ENCODE measurements around the gene BBS1. TPM values are rescaled to one million over a fixed set of nuclear protein-coding genes. Genes with fewer than 3 reads are reported as not detected.

The BBS1 gene
- polyA plus RNA-seq, 1 of the 3 experiments (the other 2 are of a cell fraction), result 24.8 TPM

DNA sequence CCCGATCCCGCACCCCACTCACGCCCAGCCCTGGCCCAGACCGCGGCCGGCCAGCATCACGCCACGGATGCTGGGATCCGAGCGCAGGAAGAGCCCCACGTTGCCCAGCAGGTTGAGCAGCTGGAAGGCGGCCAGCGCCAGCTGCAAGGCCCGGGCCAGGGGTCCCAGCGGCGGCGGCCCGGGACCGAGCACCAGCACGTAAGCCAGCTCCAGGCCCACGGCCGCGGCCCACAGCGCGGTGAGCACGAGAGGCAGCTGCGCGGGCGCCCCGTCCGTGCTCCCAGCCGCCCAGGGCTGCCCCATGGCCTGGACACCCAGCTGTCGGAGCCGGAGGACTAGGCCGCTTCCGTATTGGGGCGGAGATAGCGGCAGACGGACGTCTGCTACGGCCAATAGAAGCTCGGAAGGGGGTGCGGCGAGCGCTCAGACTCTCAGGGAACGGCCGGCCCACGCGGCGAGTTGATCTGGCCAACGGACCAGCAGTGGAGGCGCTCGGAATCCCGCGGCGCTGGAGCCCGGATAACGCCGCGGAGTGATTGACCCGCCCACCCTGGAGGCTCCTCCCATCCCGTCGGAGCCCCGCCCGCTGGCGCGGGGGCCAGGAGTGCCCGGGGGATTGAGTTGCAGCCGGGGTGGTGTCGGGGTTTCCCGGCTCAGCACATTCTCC, 35.4 kb downstream of the BBS1 start, which contains the start of gene ZDHHC24:
Gene ZDHHC24 (minus strand): TSS at position 348 of the 667 bp plus-strand sequence. CDS start 45 bp downstream, at position 303.
- Histone ChIP-seq H3K9me3 (no peaks in the 10 kb centered on the region), H3K4me1 (ENCODE audit: control insufficient read depth in 1 of 2, insufficient read depth in 2 of 2, low read depth in 1 of 2, low read length in 1 of 2) (peaks cover 0 to 10% of the 10 kb centered on the region in 2 experiments; a peak in 1 of 4 replicates), H3K79me2 (ENCODE audit: insufficient read depth) (peaks cover 7% of the 10 kb centered on the region), H3K9me2 (no peaks in the 10 kb centered on the region), H3K4me3 (ENCODE audit: low read depth in 2 of 2, low read length in 1 of 2) (peak within 1 kb of the TSS; percentile 84 to 88), H2AFZ (ENCODE audit: low read depth) (peak within 1 kb of the TSS; percentile 98), H4K20me1 (ENCODE audit: insufficient read depth) (no peaks in the 10 kb centered on the region), H3K27me3 (ENCODE audit: insufficient read depth) (no peaks in the 10 kb centered on the region), H3K27ac (ENCODE audit: low read depth in 2 of 2, low read length in 1 of 2) (peak within 1 kb of the TSS; percentile 39 to 64; a peak in 3 of 4 replicates), H3K4me2 (peak within 1 kb of the TSS; percentile 89), H3F3A (replicated peaks; ENCODE audit: insufficient read depth) (peaks cover 4% of the 10 kb centered on the region), H3K36me3 (replicated peaks in 1 of 2; ENCODE audit: control insufficient read depth in 1 of 2, insufficient read depth in 2 of 2, low read length in 1 of 2) (peaks cover 1 to 9% of the 10 kb centered on the region in 2 experiments), H3K9ac (peak within 1 kb of the TSS; percentile 86)
- CTCF ChIA-PET, result interaction anchor here (0.6 to 2.8 kb wide), 7 partner anchors 9 to 1229 kb away, joined by 3 to 20 read pairs (median 4); partner anchors contain the start of gene RBM4B
- peak; percentile 99 for DNase-seq
- 0% methylated on average over 13 of the region's 71 CpGs for WGBS (ENCODE audit: low lambda C conversion rate)
- POLR2A ChIA-PET, result interaction anchor here (0.6 to 1.8 kb wide), 7 partner anchors 14 to 133 kb away, joined by 3 to 9 read pairs (median 4); partner anchors contain the start of genes BBS1 and CTSF
- TF ChIP-seq, protein P1, sequence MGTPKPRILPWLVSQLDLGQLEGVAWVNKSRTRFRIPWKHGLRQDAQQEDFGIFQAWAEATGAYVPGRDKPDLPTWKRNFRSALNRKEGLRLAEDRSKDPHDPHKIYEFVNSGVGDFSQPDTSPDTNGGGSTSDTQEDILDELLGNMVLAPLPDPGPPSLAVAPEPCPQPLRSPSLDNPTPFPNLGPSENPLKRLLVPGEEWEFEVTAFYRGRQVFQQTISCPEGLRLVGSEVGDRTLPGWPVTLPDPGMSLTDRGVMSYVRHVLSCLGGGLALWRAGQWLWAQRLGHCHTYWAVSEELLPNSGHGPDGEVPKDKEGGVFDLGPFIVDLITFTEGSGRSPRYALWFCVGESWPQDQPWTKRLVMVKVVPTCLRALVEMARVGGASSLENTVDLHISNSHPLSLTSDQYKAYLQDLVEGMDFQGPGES (IDR thresholded peaks at IDR 0.05; ENCODE audit: low read depth, low read length), result peak; percentile 43
- TF ChIP-seq JUND (IDR thresholded peaks at IDR 0.05) (no peak), NRF1 (IDR thresholded peaks at IDR 0.05; ENCODE audit: low read depth, low read length) (no peak), SIN3A (IDR thresholded peaks at IDR 0.05; ENCODE audit: borderline replicate concordance, low read depth, low read length) (peak; percentile 85; the same call in 1 of the 2 replicates), NFIC (IDR thresholded peaks at IDR 0.05; ENCODE audit: borderline replicate concordance) (no peak), RAD21 (IDR thresholded peaks at IDR 0.05; ENCODE audit: low read length) (no peak), TEAD4 (IDR thresholded peaks at IDR 0.05; ENCODE audit: borderline replicate concordance, insufficient read depth) (no peak), POLR2AphosphoS5 (IDR thresholded peaks at IDR 0.05; ENCODE audit: low read depth, low read length) (peak; percentile 56; the same call in 1 of the 2 replicates), EZH2phosphoT487 (IDR thresholded peaks at IDR 0.05; ENCODE audit: borderline replicate concordance, low read depth) (no peak), YY1 (IDR thresholded peaks at IDR 0.05; ENCODE audit: low read depth) (no peak), TAF1 (IDR thresholded peaks at IDR 0.05; ENCODE audit: borderline replicate concordance, low read depth, low read length) (peak; percentile 61; the same call in 1 of the 2 replicates), ELF1 (IDR thresholded peaks at IDR 0.05) (peak; percentile 96), CHD2 (IDR thresholded peaks at IDR 0.05; ENCODE audit: low read length, partially characterized antibody) (peak; percentile 78), RFX5 (IDR thresholded peaks at IDR 0.05; ENCODE audit: low read length) (0 out of 2 replicates have a peak, but pooled peaks have one; percentile 24), FOXJ3 (CRISPR knock-in tag; IDR thresholded peaks at IDR 0.05) (no peak), EP300 (IDR thresholded peaks at IDR 0.05; ENCODE audit: borderline replicate concordance in 1 of 2, low read depth in 1 of 2, low read length in 1 of 2) (no peak), TCF12 (IDR thresholded peaks at IDR 0.05) (no peak), FOXM1 (IDR thresholded peaks at IDR 0.05; ENCODE audit: low read depth) (no peak), RXRA (IDR thresholded peaks at IDR 0.05; ENCODE audit: borderline replicate concordance, low read depth) (no peak), GATA2 (CRISPR knock-in tag; IDR thresholded peaks at IDR 0.05) (no peak)
- TF ChIP-seq, protein P2, sequence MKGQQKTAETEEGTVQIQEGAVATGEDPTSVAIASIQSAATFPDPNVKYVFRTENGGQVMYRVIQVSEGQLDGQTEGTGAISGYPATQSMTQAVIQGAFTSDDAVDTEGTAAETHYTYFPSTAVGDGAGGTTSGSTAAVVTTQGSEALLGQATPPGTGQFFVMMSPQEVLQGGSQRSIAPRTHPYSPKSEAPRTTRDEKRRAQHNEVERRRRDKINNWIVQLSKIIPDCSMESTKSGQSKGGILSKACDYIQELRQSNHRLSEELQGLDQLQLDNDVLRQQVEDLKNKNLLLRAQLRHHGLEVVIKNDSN (IDR thresholded peaks at IDR 0.05; ENCODE audit: borderline replicate concordance, low read depth), result no peak
- TF ChIP-seq, protein P3, sequence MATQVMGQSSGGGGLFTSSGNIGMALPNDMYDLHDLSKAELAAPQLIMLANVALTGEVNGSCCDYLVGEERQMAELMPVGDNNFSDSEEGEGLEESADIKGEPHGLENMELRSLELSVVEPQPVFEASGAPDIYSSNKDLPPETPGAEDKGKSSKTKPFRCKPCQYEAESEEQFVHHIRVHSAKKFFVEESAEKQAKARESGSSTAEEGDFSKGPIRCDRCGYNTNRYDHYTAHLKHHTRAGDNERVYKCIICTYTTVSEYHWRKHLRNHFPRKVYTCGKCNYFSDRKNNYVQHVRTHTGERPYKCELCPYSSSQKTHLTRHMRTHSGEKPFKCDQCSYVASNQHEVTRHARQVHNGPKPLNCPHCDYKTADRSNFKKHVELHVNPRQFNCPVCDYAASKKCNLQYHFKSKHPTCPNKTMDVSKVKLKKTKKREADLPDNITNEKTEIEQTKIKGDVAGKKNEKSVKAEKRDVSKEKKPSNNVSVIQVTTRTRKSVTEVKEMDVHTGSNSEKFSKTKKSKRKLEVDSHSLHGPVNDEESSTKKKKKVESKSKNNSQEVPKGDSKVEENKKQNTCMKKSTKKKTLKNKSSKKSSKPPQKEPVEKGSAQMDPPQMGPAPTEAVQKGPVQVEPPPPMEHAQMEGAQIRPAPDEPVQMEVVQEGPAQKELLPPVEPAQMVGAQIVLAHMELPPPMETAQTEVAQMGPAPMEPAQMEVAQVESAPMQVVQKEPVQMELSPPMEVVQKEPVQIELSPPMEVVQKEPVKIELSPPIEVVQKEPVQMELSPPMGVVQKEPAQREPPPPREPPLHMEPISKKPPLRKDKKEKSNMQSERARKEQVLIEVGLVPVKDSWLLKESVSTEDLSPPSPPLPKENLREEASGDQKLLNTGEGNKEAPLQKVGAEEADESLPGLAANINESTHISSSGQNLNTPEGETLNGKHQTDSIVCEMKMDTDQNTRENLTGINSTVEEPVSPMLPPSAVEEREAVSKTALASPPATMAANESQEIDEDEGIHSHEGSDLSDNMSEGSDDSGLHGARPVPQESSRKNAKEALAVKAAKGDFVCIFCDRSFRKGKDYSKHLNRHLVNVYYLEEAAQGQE (IDR thresholded peaks at IDR 0.05; ENCODE audit: low read depth, low read length), result no peak
- TF ChIP-seq, protein P4, sequence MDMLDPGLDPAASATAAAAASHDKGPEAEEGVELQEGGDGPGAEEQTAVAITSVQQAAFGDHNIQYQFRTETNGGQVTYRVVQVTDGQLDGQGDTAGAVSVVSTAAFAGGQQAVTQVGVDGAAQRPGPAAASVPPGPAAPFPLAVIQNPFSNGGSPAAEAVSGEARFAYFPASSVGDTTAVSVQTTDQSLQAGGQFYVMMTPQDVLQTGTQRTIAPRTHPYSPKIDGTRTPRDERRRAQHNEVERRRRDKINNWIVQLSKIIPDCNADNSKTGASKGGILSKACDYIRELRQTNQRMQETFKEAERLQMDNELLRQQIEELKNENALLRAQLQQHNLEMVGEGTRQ (IDR thresholded peaks at IDR 0.05; ENCODE audit: borderline replicate concordance, low read depth, low read length), result no peak
- TF ChIP-seq, protein P5, sequence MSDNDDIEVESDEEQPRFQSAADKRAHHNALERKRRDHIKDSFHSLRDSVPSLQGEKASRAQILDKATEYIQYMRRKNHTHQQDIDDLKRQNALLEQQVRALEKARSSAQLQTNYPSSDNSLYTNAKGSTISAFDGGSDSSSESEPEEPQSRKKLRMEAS (IDR thresholded peaks at IDR 0.05; ENCODE audit: low read depth), result no peak
- TF ChIP-seq, protein P6, sequence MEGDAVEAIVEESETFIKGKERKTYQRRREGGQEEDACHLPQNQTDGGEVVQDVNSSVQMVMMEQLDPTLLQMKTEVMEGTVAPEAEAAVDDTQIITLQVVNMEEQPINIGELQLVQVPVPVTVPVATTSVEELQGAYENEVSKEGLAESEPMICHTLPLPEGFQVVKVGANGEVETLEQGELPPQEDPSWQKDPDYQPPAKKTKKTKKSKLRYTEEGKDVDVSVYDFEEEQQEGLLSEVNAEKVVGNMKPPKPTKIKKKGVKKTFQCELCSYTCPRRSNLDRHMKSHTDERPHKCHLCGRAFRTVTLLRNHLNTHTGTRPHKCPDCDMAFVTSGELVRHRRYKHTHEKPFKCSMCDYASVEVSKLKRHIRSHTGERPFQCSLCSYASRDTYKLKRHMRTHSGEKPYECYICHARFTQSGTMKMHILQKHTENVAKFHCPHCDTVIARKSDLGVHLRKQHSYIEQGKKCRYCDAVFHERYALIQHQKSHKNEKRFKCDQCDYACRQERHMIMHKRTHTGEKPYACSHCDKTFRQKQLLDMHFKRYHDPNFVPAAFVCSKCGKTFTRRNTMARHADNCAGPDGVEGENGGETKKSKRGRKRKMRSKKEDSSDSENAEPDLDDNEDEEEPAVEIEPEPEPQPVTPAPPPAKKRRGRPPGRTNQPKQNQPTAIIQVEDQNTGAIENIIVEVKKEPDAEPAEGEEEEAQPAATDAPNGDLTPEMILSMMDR (IDR thresholded peaks at IDR 0.05), result no peak

All from SK-N-SH (cell line).